Lower leg skin (tissue), 4 donors: Measurements from ENCODE around the gene TTI1. TPM values are rescaled to one million over a fixed set of nuclear protein-coding genes. Genes with fewer than 3 reads are reported as not detected.

Source experiments
- DNase-seq, 2 donors: peaks; one replicate each; pipeline ENCODE4 v3.0.0-alpha.2; 2019; ENCODE audit warnings: low spot score in 2 of 2
- H3K4me3 ChIP-seq: fragments of 200-600 bp; sonication (generic); 2 replicates; pipeline ENCODE4 v1.5.1; 2017; ENCODE audit warnings: mild to moderate bottlenecking, low read depth; ENCODE audit not compliant: poor library complexity, severe bottlenecking
- CTCF ChIP-seq, 3 donors: fragments of 450-650 bp; IDR thresholded peaks; one replicate each; pipeline ENCODE4 v1.5.1; 2016; ENCODE audit warnings: antibody characterized with exemption in 3 of 3, mild to moderate bottlenecking in 3 of 3, moderate library complexity in 2 of 3
- POLR2A ChIP-seq, 2 donors: fragments of 450-650 bp; IDR thresholded peaks; one replicate each; pipeline ENCODE4 v1.6.1; 2016 to 2017; ENCODE audit warnings: antibody characterized with exemption in 2 of 2, mild to moderate bottlenecking in 1 of 2, moderate library complexity in 1 of 2
- WGBS, 2 donors: methylation state at CpG; one replicate each; pipeline ENCODE4 v1.1.5; 2018; 5-methylcytosine and 5-hydroxymethylcytosine counted together
- intact Hi-C: fragments of 100-400 bp; cut with DNase I; formaldehyde crosslinking; loops from one replicate; pipeline ENCODE4 v1.15.0; 2023; ENCODE audit warnings: low total_unique reads
- total RNA-seq, 4 donors: library from RNA; depleted of rRNA; stranded (reverse); fragments of >200 nt; gene quantifications; one replicate each; pipeline ENCODE4 v1.1.0, GENCODE V29; 2016

The TTI1 gene
- total RNA-seq, 4 donors from 2014 or later = 11.3 to 15.1 (median 13.4) TPM

- intact Hi-C loops = no loop called here
- DNase-seq = no peak
- H3K4me3 ChIP-seq = no peak overlapping the region
- 87% methylated on average over 9 of the region's 9 CpGs for WGBS, 2 donors
- no peak for TF ChIP-seq POLR2A (IDR thresholded peaks at IDR 0.05)
- no peak for TF ChIP-seq CTCF (IDR thresholded peaks at IDR 0.05)
Observed at GRCh38 chr20:38066969-38067716, 33.9 kb upstream of the TTI1 start.

GRCh38 chr20:38065764-38066375 lies 32.6 kb upstream of the TTI1 start:
- TF ChIP-seq POLR2A (IDR thresholded peaks at IDR 0.05) (no peak), CTCF (IDR thresholded peaks at IDR 0.05) (no peak)
- intact Hi-C loops = no loop called here
- no peak for DNase-seq
- H3K4me3 ChIP-seq = no peak overlapping the region
- 68 to 73% methylated on average over 10 of the region's 10 CpGs for whole genome bisulfite sequencing, 2 donors

- DNase-seq = no peak
- intact Hi-C loops = no loop called here
- WGBS, 2 donors = 88 to 90% methylated on average over 7 of the region's 7 CpGs
- TF ChIP-seq POLR2A (IDR thresholded peaks at IDR 0.05) = no peak
- TF ChIP-seq CTCF (IDR thresholded peaks at IDR 0.05) = no peak
- H3K4me3 ChIP-seq = no peak overlapping the region
Observed at GRCh38 chr20:38063911-38064530, 30.8 kb upstream of the TTI1 start.

GRCh38 chr20:38062890-38063289 lies 29.6 kb upstream of the TTI1 start:
- 85 to 88% methylated on average over 5 of the region's 5 CpGs for WGBS, 2 donors
- intact Hi-C loops = no loop called here
- no peak for DNase-seq
- TF ChIP-seq POLR2A (IDR thresholded peaks at IDR 0.05) (no peak), CTCF (IDR thresholded peaks at IDR 0.05) (no peak)
- H3K4me3 ChIP-seq = no peak overlapping the region

GRCh38 chr20:38061109-38061508 lies 27.9 kb upstream of the TTI1 start:
- WGBS, 2 donors = 73 to 87% methylated on average over 4 of the region's 4 CpGs
- DNase-seq = no peak
- TF ChIP-seq CTCF (IDR thresholded peaks at IDR 0.05) (no peak), POLR2A (IDR thresholded peaks at IDR 0.05) (no peak)

More at GRCh38 chr20:38061109-38061508, 27.9 kb upstream of the TTI1 start:
- H3K4me3 ChIP-seq = no peak overlapping the region
- intact Hi-C loops = no loop called here
